ENCODE data around the gene ZSCAN10. TPM values are rescaled to one million over a fixed set of nuclear protein-coding genes. Genes with fewer than 3 reads are reported as not detected.

Gene ZSCAN10
- polyA plus RNA-seq, 1 donor (not counting 4 experiments of a cell fraction or from before 2014, with no cell fraction given): not detected

DNA sequence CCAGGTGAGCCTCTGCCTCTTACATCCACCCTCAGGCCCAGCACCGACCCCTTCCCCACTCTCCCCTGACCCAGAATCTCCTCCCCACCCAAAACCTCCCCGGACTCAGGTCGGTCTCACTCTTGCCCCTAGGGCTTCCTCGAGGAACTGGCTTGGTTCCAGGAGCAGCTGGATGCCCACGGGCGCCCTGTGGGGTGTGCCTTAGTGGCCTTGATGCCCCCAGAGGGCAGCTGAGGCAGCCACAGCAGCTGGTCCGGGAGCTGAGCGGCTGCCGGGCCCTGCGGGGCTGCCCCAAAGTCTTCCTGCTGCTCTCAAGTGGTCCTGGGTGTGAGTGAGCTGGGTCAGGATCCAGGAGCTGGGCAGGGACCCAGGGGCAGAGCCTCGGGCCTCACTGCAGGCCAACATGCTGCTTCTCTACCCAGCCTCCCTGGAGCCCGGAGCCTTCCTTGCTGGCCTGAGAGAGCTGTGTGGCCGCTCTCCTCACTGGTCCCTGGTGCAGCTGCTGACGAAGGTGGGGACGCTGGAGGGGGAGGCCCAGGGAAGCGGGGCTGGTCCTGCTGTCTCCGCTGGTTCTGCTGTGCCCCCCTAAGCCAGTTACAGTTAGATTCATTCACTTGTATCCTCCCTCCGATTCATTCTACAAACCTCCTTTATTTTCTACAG, 45.4 kb upstream of the ZSCAN10 start:
- Histone ChIP-seq H3K9me3 (ENCODE audit: control insufficient read depth, low read depth, low read length) (no peaks in the 10 kb centered on the region), H4K20me1 (ENCODE audit: control insufficient read depth, extremely low read depth, insufficient read depth, low read length) (no peaks in the 10 kb centered on the region), H3K27ac (ENCODE audit: control insufficient read depth, insufficient read depth, low read length) (no peak overlapping the region), H3K4me1 (ENCODE audit: control insufficient read depth, extremely low read depth, insufficient read depth, low read length) (no peaks in the 10 kb centered on the region), H3K4me3 (ENCODE audit: control insufficient read depth in 2 of 3, extremely low read depth in 1 of 3, insufficient read depth in 2 of 3, low read depth in 1 of 3, low read length in 3 of 3) (no peak overlapping the region), H3K4me2 (ENCODE audit: control insufficient read depth, extremely low read depth, insufficient read depth, low read depth, low read length) (no peak overlapping the region), H2AFZ (ENCODE audit: control insufficient read depth, low read length) (no peak overlapping the region), H3K79me2 (ENCODE audit: control insufficient read depth, insufficient read depth, low read length) (no peaks in the 10 kb centered on the region), H3K36me3 (ENCODE audit: control insufficient read depth in 2 of 2, extremely low read depth in 1 of 2, insufficient read depth in 2 of 2, low read length in 2 of 2) (peaks cover 0 to 7% of the 10 kb centered on the region in 2 experiments), H3K27me3 (ENCODE audit: control insufficient read depth, extremely low read depth, insufficient read depth, low read length) (no peaks in the 10 kb centered on the region), H3K9ac (ENCODE audit: control insufficient read depth, extremely low read depth, insufficient read depth, low read length) (no peak overlapping the region), H3K9me1 (ENCODE audit: control insufficient read depth, extremely low read depth, insufficient read depth, low read length) (no peaks in the 10 kb centered on the region)
- TF ChIP-seq EZH2 (IDR thresholded peaks at IDR 0.05; ENCODE audit: low read length): no peak
- TF ChIP-seq, protein P1, sequence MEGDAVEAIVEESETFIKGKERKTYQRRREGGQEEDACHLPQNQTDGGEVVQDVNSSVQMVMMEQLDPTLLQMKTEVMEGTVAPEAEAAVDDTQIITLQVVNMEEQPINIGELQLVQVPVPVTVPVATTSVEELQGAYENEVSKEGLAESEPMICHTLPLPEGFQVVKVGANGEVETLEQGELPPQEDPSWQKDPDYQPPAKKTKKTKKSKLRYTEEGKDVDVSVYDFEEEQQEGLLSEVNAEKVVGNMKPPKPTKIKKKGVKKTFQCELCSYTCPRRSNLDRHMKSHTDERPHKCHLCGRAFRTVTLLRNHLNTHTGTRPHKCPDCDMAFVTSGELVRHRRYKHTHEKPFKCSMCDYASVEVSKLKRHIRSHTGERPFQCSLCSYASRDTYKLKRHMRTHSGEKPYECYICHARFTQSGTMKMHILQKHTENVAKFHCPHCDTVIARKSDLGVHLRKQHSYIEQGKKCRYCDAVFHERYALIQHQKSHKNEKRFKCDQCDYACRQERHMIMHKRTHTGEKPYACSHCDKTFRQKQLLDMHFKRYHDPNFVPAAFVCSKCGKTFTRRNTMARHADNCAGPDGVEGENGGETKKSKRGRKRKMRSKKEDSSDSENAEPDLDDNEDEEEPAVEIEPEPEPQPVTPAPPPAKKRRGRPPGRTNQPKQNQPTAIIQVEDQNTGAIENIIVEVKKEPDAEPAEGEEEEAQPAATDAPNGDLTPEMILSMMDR (optimal IDR thresholded peaks at IDR 0.05 in 1 of 3, IDR thresholded peaks at IDR 0.05 in 1 of 3, conservative IDR thresholded peaks at IDR 0.05 in 1 of 3; ENCODE audit: extremely low read depth in 1 of 3, insufficient read depth in 2 of 3, low read length in 3 of 3): no peak
- no peak for FAIRE-seq
- dilution Hi-C loops (cut with MboI; ENCODE audit: extremely low pct_ligation_motif_present, low sequenced_read_pairs): no loop called here
- no peak for DNase-seq (ENCODE audit: low read depth, low spot score)

DNA sequence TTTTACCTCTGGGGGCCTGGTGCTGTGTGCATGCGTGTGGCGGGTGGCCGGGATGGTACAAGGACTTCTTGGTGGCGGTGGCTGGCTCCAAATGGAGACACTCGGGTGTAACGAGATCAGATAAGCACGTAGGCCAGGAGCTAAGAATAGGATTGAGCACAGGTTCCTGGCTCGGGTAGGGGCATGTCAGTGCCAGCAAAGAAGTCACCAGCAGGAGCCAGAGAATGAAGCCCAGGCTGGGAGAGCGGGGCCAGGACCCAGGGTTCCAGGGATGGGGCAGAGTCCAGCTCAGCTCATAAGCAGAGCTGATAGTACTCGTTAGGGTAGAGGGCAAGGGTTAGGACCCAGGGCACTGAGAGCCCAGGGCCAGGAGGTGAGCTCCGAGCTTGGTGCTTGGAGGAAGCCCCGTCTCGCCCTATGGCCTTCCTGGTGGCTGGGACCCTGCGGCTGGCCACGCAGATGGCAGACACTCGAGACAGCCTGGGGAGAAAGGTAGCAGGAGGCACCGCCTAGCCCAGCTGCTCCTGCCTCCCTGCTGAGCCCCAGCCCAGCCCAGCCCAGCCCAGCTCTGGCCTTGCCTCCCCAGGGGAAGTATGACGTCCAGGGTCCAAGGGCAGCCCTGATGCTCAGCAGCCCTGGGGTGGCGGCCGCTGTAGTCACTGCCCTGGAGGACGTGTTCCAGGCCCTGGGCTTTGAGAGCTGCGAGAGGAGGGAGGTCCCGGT, 44.7 kb upstream of the ZSCAN10 start:
- H3K4me2 ChIP-seq (ENCODE audit: control insufficient read depth, extremely low read depth, insufficient read depth, low read depth, low read length): no peak overlapping the region
- no peak overlapping the region for H3K27ac ChIP-seq (ENCODE audit: control insufficient read depth, insufficient read depth, low read length)
- H2AFZ ChIP-seq (ENCODE audit: control insufficient read depth, low read length): no peak overlapping the region
- H3K9me1 ChIP-seq (ENCODE audit: control insufficient read depth, extremely low read depth, insufficient read depth, low read length): no peaks in the 10 kb centered on the region
- no peak for FAIRE-seq
- no peaks in the 10 kb centered on the region for H3K9me3 ChIP-seq (ENCODE audit: control insufficient read depth, low read depth, low read length)
- no peaks in the 10 kb centered on the region for H3K27me3 ChIP-seq (ENCODE audit: control insufficient read depth, extremely low read depth, insufficient read depth, low read length)
- no peaks in the 10 kb centered on the region for H3K79me2 ChIP-seq (ENCODE audit: control insufficient read depth, insufficient read depth, low read length)
- dilution Hi-C loops (cut with MboI; ENCODE audit: extremely low pct_ligation_motif_present, low sequenced_read_pairs): no loop called here
- peaks cover 0 to 9% of the 10 kb centered on the region in 2 experiments for H3K36me3 ChIP-seq (ENCODE audit: control insufficient read depth in 2 of 2, extremely low read depth in 1 of 2, insufficient read depth in 2 of 2, low read length in 2 of 2)
- H3K4me3 ChIP-seq (ENCODE audit: control insufficient read depth in 2 of 3, extremely low read depth in 1 of 3, insufficient read depth in 2 of 3, low read depth in 1 of 3, low read length in 3 of 3): no peak overlapping the region
- no peaks in the 10 kb centered on the region for H3K4me1 ChIP-seq (ENCODE audit: control insufficient read depth, extremely low read depth, insufficient read depth, low read length)
- no peaks in the 10 kb centered on the region for H4K20me1 ChIP-seq (ENCODE audit: control insufficient read depth, extremely low read depth, insufficient read depth, low read length)
- no peak overlapping the region for H3K9ac ChIP-seq (ENCODE audit: control insufficient read depth, extremely low read depth, insufficient read depth, low read length)
- TF ChIP-seq, protein P1 (optimal IDR thresholded peaks at IDR 0.05 in 1 of 3, IDR thresholded peaks at IDR 0.05 in 1 of 3, conservative IDR thresholded peaks at IDR 0.05 in 1 of 3; ENCODE audit: extremely low read depth in 1 of 3, insufficient read depth in 2 of 3, low read length in 3 of 3): no peak
- no peak for TF ChIP-seq EZH2 (IDR thresholded peaks at IDR 0.05; ENCODE audit: low read length)
- no peak for DNase-seq (ENCODE audit: low read depth, low spot score)

All from keratinocyte (primary cell).